ENCODE data around the gene CCDC33.

GRCh38 chr15:74383695-74384565, 147.8 kb downstream of the CCDC33 start:
- TF ChIP-seq REST (IDR thresholded peaks at IDR 0.05; ENCODE audit: low read depth) (no peak), EP300 (IDR thresholded peaks at IDR 0.05; ENCODE audit: borderline replicate concordance) (no peak), TCF12 (IDR thresholded peaks at IDR 0.05; ENCODE audit: low read depth) (no peak), TEAD4 (IDR thresholded peaks at IDR 0.05) (no peak), MAX (IDR thresholded peaks at IDR 0.05) (no peak), YY1 (IDR thresholded peaks at IDR 0.05; ENCODE audit: low read depth) (no peak), FOXM1 (IDR thresholded peaks at IDR 0.05; ENCODE audit: borderline replicate concordance, low read depth) (no peak), TAF1 (IDR thresholded peaks at IDR 0.05; ENCODE audit: low read depth) (no peak), RAD21 (IDR thresholded peaks at IDR 0.05; ENCODE audit: low read depth) (0 out of 2 replicates have a peak, but pooled peaks have one; percentile 31), CREB1 (IDR thresholded peaks at IDR 0.05; ENCODE audit: low read depth) (no peak), EGR1 (IDR thresholded peaks at IDR 0.05) (no peak), CEBPB (IDR thresholded peaks at IDR 0.05) (no peak), NFIC (IDR thresholded peaks at IDR 0.05) (peak; percentile 30; the same call in 1 of the 2 replicates)
